Posterior vena cava (tissue), 2 donors: ENCODE measurements around the gene TMEM131L. TPM values are rescaled to one million over a fixed set of nuclear protein-coding genes. Genes with fewer than 3 reads are reported as not detected.

Source experiments
- DNase-seq: peaks from one replicate; pipeline ENCODE4 v3.0.0-alpha.2; 2020; ENCODE audit warnings: low spot score
- intact Hi-C, 2 donors: fragments of 100-400 bp; cut with DNase I; formaldehyde crosslinking; loops; one replicate each; pipeline versions ENCODE4 v1.14.1 to v1.14.2; 2022 to 2023
- total RNA-seq, 2 donors: library from RNA; stranded (reverse); fragmentation: NEBNext Ultra II Directional; extraction: Animal tissue kit (Norgen Biotek cat#: 25700); gene quantifications; one replicate each; pipeline ENCODE4 v1.2.1, GENCODE V29; 2021
- donor health status: DM: yes; HTN: yes; CAD: no.
- donor health status: DM: yes; HTN: yes; CAD: no.

The TMEM131L gene
- total RNA-seq, 2 donors from 2014 or later, result 11.4 to 12.0 TPM

DNA sequence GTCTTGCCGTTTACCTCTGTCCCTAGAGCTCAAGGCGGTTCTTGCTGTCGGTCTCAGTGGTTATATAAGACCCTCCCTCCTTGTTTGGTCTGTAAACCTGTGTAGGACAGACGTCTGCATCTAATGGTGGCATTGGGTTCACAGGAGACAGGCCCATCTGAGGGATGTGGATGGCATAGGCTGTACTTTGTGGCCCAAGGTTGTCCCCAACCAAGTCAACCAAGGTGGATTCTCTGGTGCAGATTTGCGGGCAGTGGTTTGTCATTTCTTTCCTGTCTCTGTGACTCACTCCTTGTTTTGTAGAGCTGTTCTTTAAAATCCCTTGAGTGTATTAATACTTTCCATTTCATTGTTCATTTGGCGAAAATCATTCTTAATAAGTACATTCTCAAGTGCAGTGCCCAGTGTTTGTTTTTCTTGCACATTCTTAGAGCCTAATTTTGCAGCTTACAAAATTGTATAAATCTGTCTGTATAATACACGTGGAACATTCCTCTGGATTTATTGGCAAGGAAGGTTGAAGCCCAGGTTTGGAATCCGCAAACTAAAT, 149.9 kb downstream of the TMEM131L start:
- intact Hi-C loops, result no loop called here
- no peak for DNase-seq

DNA sequence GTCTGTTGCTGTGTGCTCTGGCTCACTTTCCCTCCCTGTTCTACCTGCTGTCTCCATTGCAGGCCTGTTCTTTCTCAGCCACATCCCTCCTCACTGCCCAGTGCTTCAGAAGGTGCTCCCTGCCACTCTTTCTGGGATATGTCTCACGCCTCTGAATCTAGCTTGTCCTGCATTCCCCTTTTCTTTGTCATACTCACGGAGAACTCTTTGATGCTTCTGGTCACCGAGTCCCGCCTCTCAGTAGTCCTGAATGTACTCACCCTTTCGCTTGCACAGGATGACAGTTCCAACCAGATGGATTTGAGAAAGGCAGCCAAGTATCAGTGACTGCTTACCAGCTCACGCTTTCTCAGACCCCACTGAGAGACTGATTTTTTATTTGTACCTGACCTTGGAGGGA, 152.7 kb downstream of the TMEM131L start:
- DNase-seq, result no peak

DNA sequence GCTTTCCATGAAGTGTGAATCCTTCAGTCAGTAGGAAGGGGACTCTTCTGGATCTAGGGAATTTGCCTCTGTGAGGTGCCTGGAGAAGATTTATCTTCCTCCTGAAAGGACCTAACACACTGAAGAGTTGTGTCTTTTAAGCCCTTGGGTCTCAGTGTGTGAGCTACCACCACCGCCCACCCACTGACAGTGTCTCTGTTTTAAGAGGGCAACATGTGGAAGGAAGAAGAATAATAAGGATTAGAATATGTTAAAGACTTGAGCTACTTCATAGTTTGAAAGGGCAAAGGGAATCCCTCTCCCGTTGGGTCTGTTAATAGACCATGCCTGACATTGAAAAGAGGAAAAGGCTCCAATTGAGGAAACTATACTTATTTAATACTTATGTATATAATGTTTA, 153.7 kb downstream of the TMEM131L start:
- intact Hi-C loops, result no loop called here
- DNase-seq, result no peak

More for the DNA sequence above, 152.7 kb downstream of the TMEM131L start:
- intact Hi-C loops, result no loop called here

DNA sequence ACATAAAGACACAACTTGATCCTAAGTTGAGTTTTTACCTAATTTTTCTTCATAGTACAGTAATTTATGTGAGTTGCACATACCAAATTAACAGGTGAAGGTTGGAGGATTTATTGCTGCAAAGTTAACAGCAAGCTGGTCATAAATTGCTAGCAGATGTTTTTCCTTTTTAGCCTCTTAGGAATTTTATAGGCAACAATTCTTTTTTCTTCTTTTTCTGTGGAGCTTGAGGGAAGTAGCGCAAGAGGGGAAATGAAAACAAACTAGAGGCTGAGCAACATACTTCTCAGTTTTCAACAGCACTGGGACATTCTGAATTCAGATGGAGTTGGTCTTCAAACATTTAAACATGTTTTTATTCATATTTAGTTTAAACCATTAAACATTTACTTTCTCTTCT, 154.2 kb downstream of the TMEM131L start:
- intact Hi-C loops, result no loop called here
- DNase-seq, result no peak

DNA sequence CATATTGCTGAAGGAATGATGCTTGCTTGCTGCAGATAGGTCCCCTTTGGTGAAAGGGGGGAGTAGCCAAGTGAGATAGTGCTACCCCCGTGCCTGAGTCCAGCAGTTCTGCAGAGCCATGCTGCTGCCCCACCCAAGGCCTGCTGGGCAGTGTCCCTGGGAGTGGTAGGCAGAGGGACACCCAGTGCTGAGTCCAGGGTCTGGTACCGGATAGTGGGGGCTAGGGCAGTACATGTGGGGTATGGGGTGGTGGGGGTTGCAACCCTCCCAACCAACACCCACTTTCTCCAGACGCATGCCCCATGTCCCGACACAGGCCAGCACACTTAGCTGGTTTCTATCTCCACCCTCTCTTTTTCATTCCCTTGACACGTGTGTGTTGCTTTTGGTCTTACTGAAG, 155.9 kb downstream of the TMEM131L start:
- DNase-seq, result no peak
- intact Hi-C loops, result no loop called here

DNA sequence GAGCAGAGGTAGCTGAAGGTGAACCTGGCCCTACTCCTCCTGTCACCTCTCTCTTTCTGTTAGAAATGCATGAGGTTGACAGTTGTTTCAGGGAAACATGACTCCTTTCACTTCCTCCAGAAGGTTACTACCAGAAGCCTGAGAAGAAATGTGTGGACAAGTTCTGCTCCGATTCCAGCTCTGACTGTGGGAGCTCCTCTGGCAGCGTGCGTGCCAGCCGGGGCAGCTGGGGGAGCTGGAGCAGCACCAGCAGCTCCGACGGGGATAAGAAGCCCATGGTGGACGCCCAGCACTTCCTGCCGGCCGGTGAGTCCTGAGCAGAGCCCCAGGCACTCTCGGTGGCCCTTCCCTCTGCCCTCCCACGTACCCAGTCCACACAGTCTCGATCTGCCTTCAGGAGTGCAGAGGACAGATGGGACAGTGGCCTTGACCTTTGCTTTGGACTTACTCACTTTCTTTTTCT, 156.6 kb downstream of the TMEM131L start:
- intact Hi-C loops, result no loop called here
- DNase-seq, result no peak

DNA sequence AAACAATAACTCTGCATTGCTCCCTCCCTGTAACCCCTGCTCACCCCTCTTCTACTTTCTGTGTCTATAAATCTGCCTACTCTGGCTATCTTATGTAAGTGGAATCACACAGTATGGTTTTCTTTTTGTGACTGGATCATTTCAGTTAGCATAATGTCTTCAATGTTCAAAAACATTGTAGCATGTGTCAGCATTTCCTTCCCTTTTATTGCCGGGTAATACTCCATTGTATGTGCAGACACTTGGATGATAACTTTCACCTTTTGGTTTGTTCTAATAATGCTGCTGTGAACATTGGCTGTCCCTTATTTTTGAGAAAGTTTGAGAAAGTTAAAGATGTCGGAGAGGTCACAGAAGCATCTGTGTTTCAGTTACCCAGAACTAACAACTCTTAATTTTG, 157.3 kb downstream of the TMEM131L start:
- intact Hi-C loops, result no loop called here
- DNase-seq, result no peak

DNA sequence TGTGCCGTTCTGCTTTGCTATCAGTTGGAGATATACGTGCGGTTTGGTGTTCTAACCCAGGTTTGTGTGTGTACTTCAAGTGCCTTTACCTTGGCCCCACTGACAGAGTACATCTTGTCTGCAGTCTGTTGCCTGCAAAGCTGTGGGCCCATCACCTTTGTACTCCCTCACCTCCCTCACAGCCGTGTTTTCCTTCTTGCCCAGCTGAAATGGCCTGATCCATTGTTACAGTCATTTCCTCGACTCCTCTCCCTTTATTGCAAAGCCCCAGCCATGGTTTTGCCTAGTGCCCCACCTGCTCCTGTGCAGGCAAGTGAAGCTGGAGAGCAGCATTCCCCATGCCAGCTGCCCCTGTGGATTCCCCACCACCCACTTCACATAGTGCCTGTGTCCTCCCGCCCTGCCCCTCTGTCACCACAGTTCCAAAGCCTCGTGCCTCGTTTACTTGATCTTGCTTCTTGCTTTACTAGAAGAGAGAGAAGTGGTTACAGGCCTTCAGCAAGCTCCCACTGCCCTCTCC, 162.7 kb downstream of the TMEM131L start:
- DNase-seq, result no peak
- intact Hi-C loops, result no loop called here

DNA sequence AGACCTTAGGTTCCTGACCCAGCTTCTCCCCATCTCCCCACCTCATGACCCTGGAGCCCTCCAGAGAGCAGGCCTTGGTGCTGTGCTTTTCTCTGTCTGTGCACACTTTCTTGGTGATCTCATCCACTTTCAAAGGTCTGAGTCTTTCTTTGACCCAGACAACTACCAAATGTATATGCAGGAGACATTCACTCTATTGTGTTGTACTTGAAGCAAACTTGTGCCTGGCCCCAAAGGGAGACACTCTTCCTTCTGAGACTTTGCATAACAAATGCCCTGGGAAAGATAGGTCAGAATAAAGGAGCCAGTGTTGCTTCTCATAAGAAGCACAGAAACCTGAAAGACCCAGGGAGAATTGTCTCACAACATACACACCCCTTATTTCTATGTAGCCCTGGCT, 163.6 kb downstream of the TMEM131L start:
- no peak for DNase-seq
- intact Hi-C loops, result loop anchor here in 1 of 2 donors (10.0 kb wide), 1 partner anchor 115 kb away; no protein-coding TSS in a partner anchor

DNA sequence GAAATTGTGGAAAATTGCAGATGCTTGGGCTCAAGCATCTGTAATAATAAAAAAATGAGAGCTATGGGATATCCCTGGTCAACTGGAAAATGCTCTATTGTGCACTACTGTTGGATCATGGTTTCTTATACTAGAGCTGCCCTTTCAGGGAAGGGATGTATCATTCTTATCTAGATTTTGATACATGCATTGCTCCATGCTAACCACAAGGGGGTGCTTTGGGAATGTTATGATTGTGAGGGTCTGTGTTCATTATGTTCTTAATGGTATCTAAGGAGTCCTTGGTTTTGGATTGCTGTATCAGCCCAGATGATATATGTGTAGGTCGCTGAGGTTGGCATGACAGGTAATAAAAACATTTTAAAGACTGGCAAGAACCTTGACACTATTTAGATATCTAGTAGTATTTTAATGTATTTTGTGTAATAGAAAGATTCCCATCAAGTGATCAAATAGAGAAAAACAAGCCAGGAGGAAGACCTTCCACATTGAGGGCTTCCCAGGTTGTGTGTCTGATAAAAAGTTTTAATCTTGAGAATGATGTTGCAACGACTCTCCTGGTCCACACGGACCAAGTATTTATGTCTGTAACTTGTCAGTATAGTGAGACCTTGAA, 168.7 kb downstream of the TMEM131L start:
- intact Hi-C loops, result loop anchor here in 1 of 2 donors (10.0 kb wide), 1 partner anchor 110 kb away; no protein-coding TSS in a partner anchor
- no peak for DNase-seq

DNA sequence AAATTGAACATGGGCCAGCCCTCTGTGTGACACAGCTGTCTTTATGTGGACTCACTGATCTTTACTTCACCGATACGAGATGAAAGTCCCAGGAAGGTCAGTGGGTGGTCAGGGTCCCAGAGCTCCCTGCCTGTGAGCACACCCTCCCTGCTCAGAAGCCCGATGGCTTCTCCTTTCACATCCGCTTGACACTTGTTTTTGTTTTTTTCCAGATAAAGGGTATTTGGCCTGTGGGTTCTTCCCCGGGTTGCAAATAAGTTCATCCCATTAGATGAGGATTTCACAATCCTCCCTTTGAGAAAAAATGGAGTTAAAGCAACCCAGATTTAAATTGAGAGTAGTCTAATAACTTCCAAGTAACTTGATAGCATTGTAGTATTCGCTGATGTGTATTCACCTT, 169.7 kb downstream of the TMEM131L start:
- intact Hi-C loops, result loop anchor here in 1 of 2 donors (10.0 kb wide), 1 partner anchor 109 kb away; no protein-coding TSS in a partner anchor

DNA sequence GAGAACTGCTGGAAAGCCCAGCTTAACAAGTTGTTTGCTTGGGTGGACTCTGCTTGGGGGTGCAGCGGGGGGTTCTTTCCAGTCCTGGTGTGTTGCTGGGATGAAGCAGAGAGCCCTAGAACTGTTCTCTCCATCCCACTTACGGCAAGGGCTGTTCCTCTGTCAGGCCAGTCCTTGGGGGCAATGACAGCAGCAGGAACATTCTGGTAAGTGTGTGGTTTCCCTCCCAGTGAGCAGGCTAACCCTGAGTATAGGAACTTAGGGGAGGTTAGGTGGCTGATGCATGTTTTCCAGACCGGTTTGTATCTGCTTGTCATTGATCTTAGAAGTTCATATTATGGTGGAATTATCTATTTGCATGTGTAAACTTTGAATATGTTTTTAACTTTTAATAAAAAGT, 171.0 kb downstream of the TMEM131L start:
- no peak for DNase-seq
- intact Hi-C loops, result loop anchor here in 1 of 2 donors (10.0 kb wide), 1 partner anchor 108 kb away; no protein-coding TSS in a partner anchor

More for the DNA sequence above, 169.7 kb downstream of the TMEM131L start:
- DNase-seq, result no peak

DNA sequence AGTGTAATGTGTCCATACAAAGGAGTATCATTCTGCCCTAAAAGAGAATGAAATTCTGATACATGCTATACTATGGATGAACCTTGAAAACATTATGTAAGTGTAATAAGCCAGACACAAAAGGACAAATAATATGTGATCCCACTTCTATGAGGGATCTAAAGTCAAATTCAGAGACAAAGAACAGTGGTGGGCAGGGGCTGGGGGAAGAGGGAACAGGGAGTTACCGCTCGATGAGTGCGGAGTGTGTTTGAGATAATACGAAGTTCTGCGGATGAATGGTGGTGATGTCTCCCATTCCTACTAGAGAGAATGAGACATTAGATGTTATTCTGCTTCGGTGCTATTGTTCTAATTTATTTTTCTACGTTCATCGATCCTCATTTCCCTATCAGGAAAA, 171.9 kb downstream of the TMEM131L start:
- intact Hi-C loops, result loop anchor here in 1 of 2 donors (10.0 kb wide), 1 partner anchor 107 kb away; no protein-coding TSS in a partner anchor
- DNase-seq, result no peak

DNA sequence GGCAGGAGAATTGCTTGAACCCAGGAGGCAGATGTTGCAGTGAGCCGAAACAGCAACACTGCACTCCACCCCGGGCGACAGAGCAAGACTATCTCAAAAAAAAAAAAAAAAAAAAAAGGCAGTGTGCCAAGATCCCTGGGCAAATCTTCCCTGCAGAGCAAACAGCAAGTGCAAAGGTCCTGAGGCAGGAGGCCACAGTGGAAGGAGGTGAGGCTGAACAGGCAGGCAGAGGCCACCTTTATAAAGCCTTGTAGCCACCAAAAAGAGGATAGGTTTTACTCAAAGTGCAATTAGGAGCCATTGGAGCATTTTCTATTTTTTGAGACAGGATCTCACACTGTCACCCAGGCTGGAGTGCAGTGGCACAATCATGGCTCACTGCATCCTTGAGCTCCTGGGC, 172.8 kb downstream of the TMEM131L start:
- no peak for DNase-seq
- intact Hi-C loops, result loop anchor here in 1 of 2 donors (10.0 kb wide), 1 partner anchor 106 kb away; no protein-coding TSS in a partner anchor

DNA sequence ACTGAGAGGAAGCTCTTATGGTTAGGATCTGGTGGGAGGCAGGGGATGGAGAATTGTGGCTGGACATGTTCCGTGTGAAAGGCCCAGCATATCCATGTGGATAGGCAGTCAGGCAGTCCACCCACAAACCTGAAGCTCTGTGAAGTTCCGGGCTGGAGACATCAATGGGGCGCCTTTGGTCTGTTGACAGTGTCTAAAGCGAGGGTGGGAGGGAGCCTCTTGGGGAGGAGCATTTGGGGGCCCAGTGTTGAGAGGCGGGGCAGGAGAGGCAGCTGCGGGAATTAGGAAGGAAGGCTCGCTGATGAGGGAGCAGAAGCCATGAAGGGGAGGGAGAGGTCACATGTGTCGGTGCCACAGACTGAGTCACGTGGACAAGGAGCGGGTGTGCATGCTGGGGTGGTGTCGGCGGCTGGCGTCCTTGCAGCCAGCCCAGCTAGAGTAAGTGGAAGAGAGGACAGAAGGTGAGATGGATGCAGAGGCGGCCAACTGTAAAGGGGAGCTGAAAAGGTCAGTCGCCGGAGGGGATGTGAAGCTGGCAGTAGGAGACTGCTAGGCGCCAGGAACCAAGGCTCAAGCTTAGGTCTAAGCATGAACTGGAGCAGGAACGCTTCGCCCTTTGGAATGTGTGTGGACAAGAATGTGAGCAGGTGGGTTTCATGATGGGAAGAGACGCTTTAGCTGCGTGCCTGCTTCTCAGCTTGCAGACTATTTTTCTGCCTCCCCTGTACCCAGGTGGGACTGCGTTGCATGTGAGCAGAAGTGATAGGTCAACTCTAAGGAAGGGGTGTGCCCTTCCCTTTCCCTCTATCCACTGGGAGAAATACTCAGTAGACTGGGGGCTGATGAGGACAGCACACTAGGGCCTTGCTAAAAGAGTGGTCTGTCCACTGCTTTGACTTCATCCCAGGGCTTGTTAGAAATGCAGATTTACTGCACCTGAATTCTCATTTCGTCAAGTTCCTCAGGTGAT, 174.0 kb downstream of the TMEM131L start:
- intact Hi-C loops, result loop anchor here (5.0 to 10.0 kb wide), 2 partner anchors 105 to 107 kb away; no protein-coding TSS in a partner anchor
- no peak for DNase-seq

DNA sequence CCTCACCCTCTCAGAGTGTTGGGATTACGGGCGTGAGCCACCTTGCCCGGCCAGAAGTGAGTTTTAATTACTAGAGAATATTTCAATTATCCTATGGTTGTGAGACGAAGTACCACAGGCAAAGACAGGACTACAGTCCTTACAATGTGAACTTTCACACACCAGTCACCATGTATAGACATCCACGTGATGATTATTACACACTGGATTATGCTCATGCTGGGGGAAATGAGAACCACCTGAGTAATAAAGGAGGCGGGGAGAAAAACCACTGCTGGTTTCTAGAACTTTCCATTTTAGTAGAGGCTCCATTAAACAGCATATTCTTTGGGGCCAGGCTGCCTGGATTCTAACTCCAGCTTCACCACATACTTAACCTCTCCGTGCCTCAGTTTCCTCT, 175.4 kb downstream of the TMEM131L start:
- DNase-seq, result no peak
- intact Hi-C loops, result loop anchor here in 1 of 2 donors (5.0 kb wide), 1 partner anchor 106 kb away; no protein-coding TSS in a partner anchor

DNA sequence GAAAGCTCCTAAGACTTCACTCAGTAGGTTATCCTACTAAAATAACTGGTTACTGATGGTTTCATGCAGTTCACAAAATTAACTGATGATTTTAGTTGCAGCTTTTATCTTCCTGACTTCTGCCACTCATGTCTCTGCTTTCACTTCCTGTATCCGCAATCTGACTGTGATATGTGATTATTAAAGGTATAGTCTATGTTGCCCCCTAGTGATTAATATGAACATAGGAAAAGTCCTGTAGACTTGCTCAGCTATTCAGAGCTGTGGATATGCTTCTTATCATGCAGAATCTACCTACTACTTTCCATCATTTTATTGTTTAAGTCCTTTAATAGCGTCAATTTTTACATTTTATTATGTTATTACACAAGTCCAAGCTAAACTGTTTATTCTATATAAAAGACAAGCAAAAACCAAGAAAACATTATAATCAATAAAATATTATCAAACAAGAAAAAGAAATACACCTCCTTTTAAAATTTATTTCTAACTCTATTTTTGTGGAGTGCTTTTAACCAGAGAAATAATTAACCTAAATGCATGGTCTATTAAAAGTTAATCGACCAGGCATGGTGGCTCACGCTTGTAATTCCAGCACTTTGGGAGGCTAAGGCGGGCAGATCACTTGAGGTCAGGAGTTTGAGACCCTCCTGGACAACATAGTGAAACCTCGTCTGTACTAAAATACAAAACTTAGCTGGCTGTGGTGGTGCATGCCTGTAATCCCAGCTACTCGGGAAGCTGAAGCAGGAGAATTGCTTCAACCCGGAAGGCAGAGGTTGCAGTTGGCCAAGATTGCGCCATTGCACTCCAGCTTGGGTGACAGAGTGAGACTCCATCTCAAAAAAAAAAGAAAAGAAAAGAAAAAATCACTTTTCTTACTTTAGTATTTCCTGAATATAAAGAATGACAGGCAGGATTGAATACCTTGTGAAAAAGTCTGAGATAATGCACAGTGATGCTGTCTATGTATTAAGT, 177.5 kb downstream of the TMEM131L start:
- intact Hi-C loops, result loop anchor here in 1 of 2 donors (5.0 kb wide), 1 partner anchor 104 kb away; no protein-coding TSS in a partner anchor

DNA sequence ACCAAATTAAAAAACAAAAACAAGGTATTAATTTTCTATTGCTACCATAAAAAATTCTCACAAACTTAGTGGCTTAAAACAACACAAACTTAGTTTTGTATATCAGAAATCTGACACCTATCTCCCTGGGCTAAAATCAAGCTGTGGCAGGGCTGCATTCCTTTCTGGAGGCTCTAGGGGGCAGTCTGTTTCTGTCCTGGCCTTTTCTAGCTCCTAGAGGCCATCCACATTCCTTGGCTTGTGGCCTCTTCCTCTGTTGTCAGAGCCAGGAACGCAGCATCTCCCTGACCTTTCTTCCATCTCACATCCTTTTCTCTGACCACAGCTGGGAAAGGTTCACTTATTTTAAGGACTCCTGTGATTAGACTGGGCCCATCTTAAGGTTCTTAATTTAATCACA, 179.0 kb downstream of the TMEM131L start:
- intact Hi-C loops, result no loop called here
- no peak for DNase-seq

More for the DNA sequence above, 177.5 kb downstream of the TMEM131L start:
- no peak for DNase-seq
